GM10248 (cell line): Measurements from ENCODE around the gene USP54.
"Not testable (repeated sequence)": the region's sequence is repeated elsewhere in the genome, so short reads cannot be mapped to it uniquely, and the experiment has no call there.

Experiments
- CTCF ChIA-PET: fragments of 300-600 bp; sonication (Branson Sonifier 250); formaldehyde crosslinking; extraction: SDS; loops from one replicate; lab custom pipeline; 2021; ENCODE audit warnings: antibody characterized with exemption; lab: Yijun Ruan, JAX
- POLR2A ChIA-PET: fragments of 350-650 bp; sonication (Branson Sonifier 250); formaldehyde crosslinking; extraction: SDS; loops from one replicate; lab custom pipeline; 2020; ENCODE audit warnings: antibody characterized with exemption; lab: Yijun Ruan, JAX
- DNase-seq: peaks from one replicate; pipeline ENCODE4 v3.0.0; 2012; ENCODE audit errors: extremely low spot score
- TF ChIP-seq, protein P1 (sequence below): IDR thresholded peaks from 2 replicates; pipeline ENCODE4 v1.5.1; 2012; ENCODE audit warnings: mild to moderate bottlenecking, low read depth; ENCODE audit errors: extremely low read depth, missing control alignments, control extremely low read depth

The USP54 gene

DNA sequence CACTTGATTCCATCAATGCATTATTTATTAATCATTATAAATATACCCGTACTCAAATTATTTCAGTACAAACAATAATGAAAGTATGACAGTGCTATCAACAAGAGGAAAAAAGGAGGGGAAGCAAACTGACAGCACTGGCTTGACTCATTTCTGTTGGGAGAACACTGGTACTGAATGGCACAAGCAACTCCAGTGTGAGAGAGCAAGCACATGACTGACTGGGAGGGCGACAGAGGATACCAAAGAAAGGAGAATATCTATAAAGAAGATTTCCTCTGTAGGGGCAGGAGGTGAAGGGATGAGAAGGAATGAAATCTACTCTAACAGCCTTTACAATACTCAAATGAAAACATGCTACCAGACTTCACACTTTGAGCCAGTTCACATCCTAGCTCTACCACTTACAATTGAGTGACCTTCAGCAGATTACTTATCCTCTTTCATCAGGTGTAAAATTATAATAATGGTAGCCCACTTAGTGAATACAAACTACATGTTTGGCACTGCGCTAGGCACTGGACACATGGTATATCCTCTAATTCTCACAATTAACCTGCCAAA is 1.5 kb downstream of the USP54 start:
- TF ChIP-seq, protein P1, sequence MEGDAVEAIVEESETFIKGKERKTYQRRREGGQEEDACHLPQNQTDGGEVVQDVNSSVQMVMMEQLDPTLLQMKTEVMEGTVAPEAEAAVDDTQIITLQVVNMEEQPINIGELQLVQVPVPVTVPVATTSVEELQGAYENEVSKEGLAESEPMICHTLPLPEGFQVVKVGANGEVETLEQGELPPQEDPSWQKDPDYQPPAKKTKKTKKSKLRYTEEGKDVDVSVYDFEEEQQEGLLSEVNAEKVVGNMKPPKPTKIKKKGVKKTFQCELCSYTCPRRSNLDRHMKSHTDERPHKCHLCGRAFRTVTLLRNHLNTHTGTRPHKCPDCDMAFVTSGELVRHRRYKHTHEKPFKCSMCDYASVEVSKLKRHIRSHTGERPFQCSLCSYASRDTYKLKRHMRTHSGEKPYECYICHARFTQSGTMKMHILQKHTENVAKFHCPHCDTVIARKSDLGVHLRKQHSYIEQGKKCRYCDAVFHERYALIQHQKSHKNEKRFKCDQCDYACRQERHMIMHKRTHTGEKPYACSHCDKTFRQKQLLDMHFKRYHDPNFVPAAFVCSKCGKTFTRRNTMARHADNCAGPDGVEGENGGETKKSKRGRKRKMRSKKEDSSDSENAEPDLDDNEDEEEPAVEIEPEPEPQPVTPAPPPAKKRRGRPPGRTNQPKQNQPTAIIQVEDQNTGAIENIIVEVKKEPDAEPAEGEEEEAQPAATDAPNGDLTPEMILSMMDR: no peak
- ChIA-PET CTCF (interaction anchor here (1.3 kb wide), 1 partner anchor 73 kb away, joined by 3 read pairs; no protein-coding TSS in a partner anchor), POLR2A (no interaction called here)
- no peak for DNase-seq

DNA sequence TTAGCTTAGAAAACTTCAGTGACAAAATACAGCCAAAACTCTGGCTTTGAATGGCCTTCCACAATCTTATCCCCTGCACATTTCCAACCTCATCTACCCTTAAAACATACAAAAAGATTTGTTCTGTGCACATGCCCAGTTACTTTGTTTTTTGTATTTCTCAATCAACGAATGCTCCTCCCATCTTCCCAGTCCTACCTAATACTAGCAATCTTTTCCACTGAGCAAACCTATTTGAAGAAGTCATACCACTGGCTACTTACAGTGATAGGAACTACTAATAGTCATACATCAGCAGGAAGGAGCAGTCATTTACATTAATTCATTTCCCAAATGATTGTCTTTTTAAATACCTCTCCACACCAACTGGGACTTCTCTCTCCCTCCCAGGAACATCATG is 2.5 kb downstream of the USP54 start:
- DNase-seq: no peak
- POLR2A ChIA-PET: no interaction called here
- CTCF ChIA-PET: no interaction called here
- TF ChIP-seq, protein P1: no peak

DNA sequence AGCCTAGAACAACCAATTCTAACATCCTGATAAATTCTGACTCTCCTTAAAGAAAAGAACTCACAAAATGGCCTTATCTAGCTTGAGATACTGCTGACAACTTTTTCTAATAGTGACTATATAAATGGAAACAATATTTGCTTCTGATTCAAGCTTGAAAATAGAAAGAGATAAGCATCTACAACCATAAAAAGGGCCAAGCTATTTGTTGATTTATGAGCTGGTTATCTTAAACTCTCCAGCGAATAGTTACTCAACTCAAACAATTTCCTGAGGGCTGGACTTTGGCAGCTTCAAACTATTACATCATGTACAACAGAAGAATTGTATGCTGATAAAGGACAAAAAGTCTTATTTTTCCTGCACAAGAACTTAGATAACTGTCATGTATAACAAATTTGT is 4.6 kb downstream of the USP54 start:
- POLR2A ChIA-PET: no interaction called here
- TF ChIP-seq, protein P1: no peak
- CTCF ChIA-PET: interaction anchor here (1.4 to 1.8 kb wide), 2 partner anchors 11 to 12 kb away, joined by 3 to 7 read pairs; no protein-coding TSS in a partner anchor
- DNase-seq: no peak

DNA sequence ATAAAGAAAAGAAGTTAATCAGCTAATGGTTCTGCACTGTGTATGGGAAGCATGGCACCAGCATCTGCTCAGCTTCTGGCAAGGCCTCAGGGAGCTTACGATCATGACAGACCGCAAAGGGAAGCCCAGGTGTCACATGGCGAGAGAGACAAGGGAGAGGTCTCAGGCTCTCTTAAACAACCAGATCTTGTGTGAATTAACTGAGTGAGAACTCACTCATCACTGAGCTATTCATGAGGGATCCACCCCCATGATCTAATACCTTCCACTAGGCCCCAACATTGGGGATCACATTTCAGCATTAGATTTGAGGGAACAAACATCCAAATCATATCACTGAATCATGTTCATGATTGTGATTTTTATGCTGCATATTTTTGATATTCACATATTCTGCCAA is 5.8 kb downstream of the USP54 start:
- CTCF ChIA-PET: interaction anchor here (1.2 to 1.8 kb wide), 3 partner anchors 10 to 13 kb away, joined by 3 to 7 read pairs (median 5); no protein-coding TSS in a partner anchor
- TF ChIP-seq, protein P1: no peak
- POLR2A ChIA-PET: no interaction called here
- no peak for DNase-seq

DNA sequence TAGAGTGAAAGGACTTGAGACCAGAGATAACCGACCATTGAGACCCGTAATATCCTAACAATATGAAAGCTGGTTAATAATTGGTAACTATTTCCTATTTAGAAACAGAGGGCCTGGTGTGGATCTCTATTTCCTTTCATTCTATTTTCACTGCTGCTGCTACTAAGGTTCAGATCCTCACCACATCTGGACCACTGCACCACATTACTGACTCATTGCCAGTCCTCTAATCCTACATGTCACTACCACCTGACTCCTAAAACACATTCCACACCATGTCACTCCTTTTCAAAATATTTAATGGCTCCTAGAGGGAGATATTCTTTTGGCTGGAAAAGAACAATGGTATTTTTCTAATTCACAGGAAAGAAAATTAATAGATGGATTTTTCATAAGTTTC is 6.4 kb downstream of the USP54 start:
- no peak for DNase-seq
- TF ChIP-seq, protein P1: no peak
- POLR2A ChIA-PET: no interaction called here
- CTCF ChIA-PET: interaction anchor here (0.7 to 1.2 kb wide), 3 partner anchors 12 to 55 kb away, joined by 3 to 5 read pairs (median 3); no protein-coding TSS in a partner anchor

DNA sequence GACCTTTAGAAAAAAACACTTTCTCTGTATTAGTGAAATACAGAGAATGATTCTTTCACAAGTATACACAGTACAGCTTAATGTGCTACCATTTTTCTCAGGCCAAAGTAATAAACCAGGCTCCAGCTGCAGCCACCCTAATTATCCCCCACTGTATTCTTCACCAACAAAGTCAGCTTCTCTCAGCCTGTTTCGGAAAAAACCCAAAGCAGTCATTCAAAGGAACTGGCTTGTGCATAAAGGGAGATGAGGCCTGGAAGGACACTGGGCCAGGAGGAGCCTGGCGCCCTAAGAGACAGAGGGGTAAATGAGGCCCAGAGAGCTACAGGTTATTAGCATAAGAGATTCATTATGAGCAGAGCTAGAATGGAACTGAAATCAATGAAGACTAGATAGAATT is 9.2 kb downstream of the USP54 start:
- ChIA-PET CTCF (interaction anchor here (1.0 to 3.0 kb wide), 6 partner anchors 11 to 359 kb away, joined by 3 to 15 read pairs (median 3); no protein-coding TSS in a partner anchor), POLR2A (no interaction called here)
- TF ChIP-seq, protein P1: no peak
- no peak for DNase-seq

DNA sequence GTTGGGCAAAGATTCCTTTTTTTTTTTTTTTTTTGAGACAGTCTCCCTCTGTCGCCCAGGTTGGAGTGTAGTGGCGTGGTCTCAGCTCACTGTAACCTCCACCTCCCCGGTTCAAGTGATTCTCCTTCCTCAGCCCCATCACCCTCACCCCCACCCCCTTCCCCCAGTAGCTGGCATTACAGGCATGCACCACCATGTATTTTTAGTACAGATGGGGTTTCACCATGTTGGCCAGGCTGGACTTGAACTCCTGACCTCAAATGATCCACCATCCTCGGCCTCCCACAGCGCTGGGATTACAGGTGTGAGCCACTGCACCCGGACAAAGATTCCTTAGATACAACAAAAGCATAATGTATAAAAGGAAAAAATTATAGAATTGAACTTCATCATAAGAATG is 12.2 kb downstream of the USP54 start:
- POLR2A ChIA-PET, DNase-seq, CTCF ChIA-PET: not testable (repeated sequence)
